Parathyroid adenoma (tissue), 2 donors: ENCODE measurements around the gene TAS2R13.

Experiments
- H2AFZ ChIP-seq: fragments of 300-600 bp; sonication (generic); one replicate; pipeline ENCODE4 v1.7.0; 2017; ENCODE audit warnings: antibody characterized with exemption, mild to moderate bottlenecking
- H3K27ac ChIP-seq: fragments of 300-600 bp; sonication (generic); one replicate; pipeline ENCODE4 v1.7.0; 2017
- H3K27me3 ChIP-seq: fragments of 300-600 bp; sonication (generic); one replicate; pipeline ENCODE4 v1.7.0; 2017; ENCODE audit warnings: low read length; ENCODE audit not compliant: control insufficient read depth, insufficient read depth
- H3K36me3 ChIP-seq: fragments of 300-600 bp; sonication (generic); one replicate; pipeline ENCODE4 v1.7.0; 2017; ENCODE audit warnings: low read length; ENCODE audit not compliant: control insufficient read depth, insufficient read depth
- H3K4me1 ChIP-seq: fragments of 300-600 bp; sonication (generic); one replicate; pipeline ENCODE4 v1.7.0; 2017; ENCODE audit warnings: control low read depth
- H3K4me2 ChIP-seq: fragments of 300-600 bp; sonication (generic); one replicate; pipeline ENCODE4 v1.7.0; 2017; ENCODE audit warnings: low read length
- H3K4me3 ChIP-seq: fragments of 300-600 bp; sonication (generic); one replicate; pipeline ENCODE4 v1.7.0; 2017; ENCODE audit warnings: low read depth, low read length
- H3K79me2 ChIP-seq: fragments of 300-600 bp; sonication (generic); one replicate; pipeline ENCODE4 v1.7.0; 2017; ENCODE audit warnings: control low read depth
- H3K9ac ChIP-seq: fragments of 300-600 bp; sonication (generic); one replicate; pipeline ENCODE4 v1.7.0; 2017; ENCODE audit warnings: mild to moderate bottlenecking
- H3K9me3 ChIP-seq: fragments of 300-600 bp; sonication (generic); one replicate; pipeline ENCODE4 v1.7.0; 2017; ENCODE audit warnings: low read length; ENCODE audit not compliant: control insufficient read depth
- TF ChIP-seq, protein P1 (sequence below): fragments of 300-600 bp; sonication (generic); IDR thresholded peaks from one replicate; pipeline ENCODE4 v1.7.0; 2017; ENCODE audit warnings: antibody characterized with exemption, mild to moderate bottlenecking
- donor health status: primary hyperparathyroidism.

The TAS2R13 gene

GRCh38 chr12:10909462-10909861, at the start of gene TAS2R13:
TAS2R13 (minus strand) TSS chr12:10909562; CDS start chr12:10909298, 264 bp downstream.
- no peak within 1 kb of the TSS for H3K4me2 ChIP-seq
- H3K36me3 ChIP-seq, result no peaks in the 10 kb centered on the region
- H3K9me3 ChIP-seq, result no peaks in the 10 kb centered on the region
- no peak within 1 kb of the TSS for H2AFZ ChIP-seq
- H3K4me3 ChIP-seq, result no peak within 1 kb of the TSS
- no peaks in the 10 kb centered on the region for H3K79me2 ChIP-seq
- no peaks in the 10 kb centered on the region for H3K4me1 ChIP-seq
- no peak within 1 kb of the TSS for H3K9ac ChIP-seq
- H3K27me3 ChIP-seq, result no peaks in the 10 kb centered on the region
- H3K27ac ChIP-seq, result no peak within 1 kb of the TSS
- TF ChIP-seq, protein P1, sequence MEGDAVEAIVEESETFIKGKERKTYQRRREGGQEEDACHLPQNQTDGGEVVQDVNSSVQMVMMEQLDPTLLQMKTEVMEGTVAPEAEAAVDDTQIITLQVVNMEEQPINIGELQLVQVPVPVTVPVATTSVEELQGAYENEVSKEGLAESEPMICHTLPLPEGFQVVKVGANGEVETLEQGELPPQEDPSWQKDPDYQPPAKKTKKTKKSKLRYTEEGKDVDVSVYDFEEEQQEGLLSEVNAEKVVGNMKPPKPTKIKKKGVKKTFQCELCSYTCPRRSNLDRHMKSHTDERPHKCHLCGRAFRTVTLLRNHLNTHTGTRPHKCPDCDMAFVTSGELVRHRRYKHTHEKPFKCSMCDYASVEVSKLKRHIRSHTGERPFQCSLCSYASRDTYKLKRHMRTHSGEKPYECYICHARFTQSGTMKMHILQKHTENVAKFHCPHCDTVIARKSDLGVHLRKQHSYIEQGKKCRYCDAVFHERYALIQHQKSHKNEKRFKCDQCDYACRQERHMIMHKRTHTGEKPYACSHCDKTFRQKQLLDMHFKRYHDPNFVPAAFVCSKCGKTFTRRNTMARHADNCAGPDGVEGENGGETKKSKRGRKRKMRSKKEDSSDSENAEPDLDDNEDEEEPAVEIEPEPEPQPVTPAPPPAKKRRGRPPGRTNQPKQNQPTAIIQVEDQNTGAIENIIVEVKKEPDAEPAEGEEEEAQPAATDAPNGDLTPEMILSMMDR, result no peak

DNA sequence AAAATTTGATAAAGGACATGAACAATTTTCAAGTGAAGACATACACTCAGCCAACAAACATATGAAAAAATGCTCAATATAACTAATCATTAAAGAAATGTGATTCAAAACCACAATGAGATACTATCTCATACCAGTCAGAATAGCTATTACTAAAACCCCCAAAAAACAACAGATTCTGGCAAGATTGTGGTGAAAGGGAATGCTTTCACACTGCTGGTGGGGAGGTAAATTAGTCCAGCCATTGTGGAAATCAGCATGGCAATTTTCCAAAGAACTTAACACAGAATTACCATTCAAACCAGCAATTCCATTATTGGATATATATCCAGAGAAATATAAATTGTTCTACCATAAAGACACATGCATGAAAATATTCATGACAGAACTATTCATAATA, 48.4 kb upstream of the TAS2R13 start:
- Histone ChIP-seq H3K79me2 (peaks cover 14% of the 10 kb centered on the region), H2AFZ (no peak overlapping the region), H3K4me2 (no peak overlapping the region), H3K27me3 (no peaks in the 10 kb centered on the region), H3K4me1 (no peaks in the 10 kb centered on the region), H3K4me3 (no peak overlapping the region), H3K9ac (no peak overlapping the region), H3K9me3 (no peaks in the 10 kb centered on the region), H3K36me3 (no peaks in the 10 kb centered on the region), H3K27ac (no peak overlapping the region)
- TF ChIP-seq, protein P1, result no peak

DNA sequence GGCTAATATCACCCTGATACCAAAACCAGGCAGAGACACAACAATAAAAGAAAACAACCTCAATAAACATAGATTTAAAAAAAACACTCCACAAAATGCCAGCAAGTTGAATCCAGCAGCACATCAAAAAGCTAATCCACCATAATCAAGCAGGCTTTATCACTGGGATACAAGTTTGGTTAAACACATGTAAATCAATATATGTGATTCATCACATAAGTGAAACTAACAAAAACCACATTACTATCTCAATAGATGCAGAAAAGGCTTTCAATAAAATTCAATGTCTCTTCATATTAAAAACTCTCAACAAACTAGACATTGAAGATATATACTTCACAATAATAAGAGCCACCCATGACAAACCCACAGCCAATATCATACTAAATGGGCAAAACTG, 46.7 kb upstream of the TAS2R13 start:
- H3K27me3 ChIP-seq, result no peaks in the 10 kb centered on the region
- peaks cover 14% of the 10 kb centered on the region for H3K79me2 ChIP-seq
- no peaks in the 10 kb centered on the region for H3K9me3 ChIP-seq
- H2AFZ ChIP-seq, result no peak overlapping the region
- H3K36me3 ChIP-seq, result no peaks in the 10 kb centered on the region
- H3K27ac ChIP-seq, result no peak overlapping the region
- no peak overlapping the region for H3K4me3 ChIP-seq
- no peak overlapping the region for H3K4me2 ChIP-seq
- no peaks in the 10 kb centered on the region for H3K4me1 ChIP-seq
- H3K9ac ChIP-seq, result no peak overlapping the region
- TF ChIP-seq, protein P1, result no peak

DNA sequence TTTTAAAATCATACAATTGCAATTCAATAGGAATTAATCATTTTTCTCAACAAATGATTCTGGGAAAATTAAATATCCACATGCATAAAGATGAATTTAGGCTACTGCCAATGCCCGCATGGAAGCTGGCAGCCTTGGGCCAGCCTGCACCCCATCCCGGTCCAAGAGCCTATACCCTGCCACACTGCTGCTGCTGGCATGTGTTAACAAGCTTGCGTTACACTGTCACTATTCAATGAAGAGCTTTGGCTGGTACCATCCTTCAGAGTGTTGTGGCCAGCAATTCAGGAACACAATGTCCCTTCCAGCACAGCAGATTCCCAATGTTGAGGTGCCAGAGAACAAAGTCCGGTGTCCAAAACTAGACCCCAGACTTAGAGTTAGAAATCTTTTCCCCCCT, 43.3 kb upstream of the TAS2R13 start:
- Histone ChIP-seq H3K27ac (no peak overlapping the region), H3K79me2 (peaks cover 9% of the 10 kb centered on the region), H3K9ac (no peak overlapping the region), H3K4me2 (no peak overlapping the region), H3K27me3 (no peaks in the 10 kb centered on the region), H3K9me3 (no peaks in the 10 kb centered on the region), H2AFZ (no peak overlapping the region), H3K4me3 (no peak overlapping the region), H3K36me3 (no peaks in the 10 kb centered on the region), H3K4me1 (no peaks in the 10 kb centered on the region)
- TF ChIP-seq, protein P1, result no peak

- Histone ChIP-seq H3K4me3 (no peak overlapping the region), H2AFZ (no peak overlapping the region), H3K4me1 (no peaks in the 10 kb centered on the region), H3K79me2 (no peaks in the 10 kb centered on the region), H3K36me3 (no peaks in the 10 kb centered on the region), H3K4me2 (no peak overlapping the region), H3K9ac (no peak overlapping the region), H3K27me3 (no peaks in the 10 kb centered on the region), H3K9me3 (peaks cover 4% of the 10 kb centered on the region), H3K27ac (no peak overlapping the region)
- TF ChIP-seq, protein P1, result no peak
These were observed 33.8 kb upstream of the TAS2R13 start for GRCh38 chr12:10943167-10943566.
